Neutrophil (primary cell): ENCODE results near the gene WDTC1.

ENCODE experiments used
- H3K27ac ChIP-seq: fragments of 200-600 bp; sonication (generic); 2 replicates; pipeline ENCODE4 v1.5.1; 2016; ENCODE audit warnings: mild to moderate bottlenecking, moderate library complexity
- H3K27me3 ChIP-seq: fragments of 200-600 bp; sonication (generic); 2 replicates; pipeline ENCODE4 v1.6.0; 2016; ENCODE audit warnings: mild to moderate bottlenecking
- H3K36me3 ChIP-seq: fragments of 200-600 bp; sonication (generic); 2 replicates; pipeline ENCODE4 v1.5.1; 2017
- H3K4me1 ChIP-seq, 2 experiments: fragments of 200-600 bp in 1 of 2; sonication (generic) in 1 of 2; 1 replicate in 1 of 2; 2 replicates in 1 of 2; pipeline versions ENCODE4 v1.5.1 to v1.6.1; 2013 to 2016; ENCODE audit warnings: low read depth in 1 of 2, low read length in 1 of 2, mild to moderate bottlenecking in 1 of 2, moderate library complexity in 1 of 2; ENCODE audit not compliant: control insufficient read depth in 1 of 2, insufficient read depth in 1 of 2
- H3K4me3 ChIP-seq, 2 experiments: fragments of 200-600 bp in 1 of 2; sonication (generic) in 1 of 2; 1 replicate in 1 of 2; 2 replicates in 1 of 2; pipeline ENCODE4 v1.5.1; 2013 to 2016; ENCODE audit warnings: low read depth in 1 of 2, low read length in 1 of 2, mild to moderate bottlenecking in 1 of 2, moderate library complexity in 1 of 2
- H3K9me3 ChIP-seq: fragments of 200-600 bp; sonication (generic); 2 replicates; pipeline ENCODE4 v1.5.1; 2016
- TF ChIP-seq, protein P1 (sequence below): fragments of 200-600 bp; sonication (generic); IDR thresholded peaks from 2 replicates; pipeline ENCODE4 v1.5.1; 2016; ENCODE audit warnings: antibody characterized with exemption

The WDTC1 gene

DNA sequence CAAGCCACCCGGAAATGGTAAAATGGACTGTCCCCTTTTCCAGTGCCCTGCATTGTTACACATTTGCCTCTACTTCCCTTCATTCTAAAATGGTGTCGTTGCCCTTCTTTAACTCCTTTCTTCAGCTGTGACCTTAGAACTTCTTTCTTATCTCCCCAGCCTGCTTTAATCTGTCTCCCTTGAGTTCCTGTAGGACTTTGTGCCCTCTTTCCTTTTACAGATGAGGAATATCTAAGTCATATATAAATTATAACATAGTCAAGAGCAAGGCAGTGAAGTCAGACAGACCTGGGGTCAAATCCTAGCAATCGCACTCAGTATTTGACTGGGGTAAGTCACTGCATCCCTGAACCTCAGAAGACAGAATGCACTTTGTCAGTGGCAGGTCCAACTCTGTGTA, 56.1 kb downstream of the WDTC1 start:
- no peaks in the 10 kb centered on the region for H3K27me3 ChIP-seq
- no peak overlapping the region for H3K4me3 ChIP-seq
- TF ChIP-seq, protein P1, sequence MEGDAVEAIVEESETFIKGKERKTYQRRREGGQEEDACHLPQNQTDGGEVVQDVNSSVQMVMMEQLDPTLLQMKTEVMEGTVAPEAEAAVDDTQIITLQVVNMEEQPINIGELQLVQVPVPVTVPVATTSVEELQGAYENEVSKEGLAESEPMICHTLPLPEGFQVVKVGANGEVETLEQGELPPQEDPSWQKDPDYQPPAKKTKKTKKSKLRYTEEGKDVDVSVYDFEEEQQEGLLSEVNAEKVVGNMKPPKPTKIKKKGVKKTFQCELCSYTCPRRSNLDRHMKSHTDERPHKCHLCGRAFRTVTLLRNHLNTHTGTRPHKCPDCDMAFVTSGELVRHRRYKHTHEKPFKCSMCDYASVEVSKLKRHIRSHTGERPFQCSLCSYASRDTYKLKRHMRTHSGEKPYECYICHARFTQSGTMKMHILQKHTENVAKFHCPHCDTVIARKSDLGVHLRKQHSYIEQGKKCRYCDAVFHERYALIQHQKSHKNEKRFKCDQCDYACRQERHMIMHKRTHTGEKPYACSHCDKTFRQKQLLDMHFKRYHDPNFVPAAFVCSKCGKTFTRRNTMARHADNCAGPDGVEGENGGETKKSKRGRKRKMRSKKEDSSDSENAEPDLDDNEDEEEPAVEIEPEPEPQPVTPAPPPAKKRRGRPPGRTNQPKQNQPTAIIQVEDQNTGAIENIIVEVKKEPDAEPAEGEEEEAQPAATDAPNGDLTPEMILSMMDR: no peak
- H3K36me3 ChIP-seq: peaks cover 88% of the 10 kb centered on the region
- no peak overlapping the region for H3K27ac ChIP-seq
- H3K4me1 ChIP-seq: no peaks in the 10 kb centered on the region
- H3K9me3 ChIP-seq: no peaks in the 10 kb centered on the region

DNA sequence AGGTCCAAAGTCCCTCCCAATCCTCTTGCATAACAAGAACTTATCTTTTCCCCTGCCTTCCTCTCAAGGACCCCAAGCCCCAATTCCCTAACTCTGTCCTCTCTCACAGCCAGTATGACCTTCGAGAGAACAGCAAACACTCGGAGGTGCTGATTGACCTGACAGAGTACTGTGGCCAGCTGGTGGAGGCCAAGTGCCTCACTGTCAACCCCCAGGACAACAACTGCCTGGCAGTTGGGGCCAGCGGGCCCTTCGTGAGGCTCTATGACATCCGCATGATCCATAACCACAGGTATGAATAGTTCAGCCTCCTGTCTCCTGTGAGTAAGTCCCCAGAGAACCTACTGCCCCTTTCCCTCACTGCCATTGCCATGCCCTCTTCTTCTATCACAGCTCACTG, 57.7 kb downstream of the WDTC1 start:
- Histone ChIP-seq H3K27ac (no peak overlapping the region), H3K4me1 (no peaks in the 10 kb centered on the region), H3K36me3 (peaks cover 94% of the 10 kb centered on the region), H3K9me3 (no peaks in the 10 kb centered on the region), H3K4me3 (no peak overlapping the region), H3K27me3 (no peaks in the 10 kb centered on the region)
- TF ChIP-seq, protein P1: no peak

DNA sequence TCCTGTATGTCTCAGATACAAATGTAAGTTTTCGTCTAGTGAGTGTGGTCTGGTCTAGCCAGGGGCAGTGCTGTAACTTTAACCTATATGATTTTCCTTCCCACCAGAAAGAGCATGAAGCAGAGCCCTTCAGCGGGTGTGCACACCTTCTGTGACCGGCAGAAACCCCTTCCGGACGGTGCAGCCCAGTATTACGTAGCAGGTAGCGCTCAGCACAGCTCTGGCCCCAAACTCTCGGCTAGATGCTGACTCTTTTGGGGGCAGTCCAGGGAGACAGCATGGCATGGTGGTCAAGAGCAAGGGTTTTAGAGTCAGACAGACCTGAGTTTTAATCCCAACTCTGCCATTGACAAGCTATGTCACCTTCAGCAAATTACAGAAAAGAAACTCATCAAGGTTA, 59.5 kb downstream of the WDTC1 start:
- H3K4me3 ChIP-seq: no peak overlapping the region
- peaks cover 98% of the 10 kb centered on the region for H3K36me3 ChIP-seq
- H3K9me3 ChIP-seq: no peaks in the 10 kb centered on the region
- no peaks in the 10 kb centered on the region for H3K4me1 ChIP-seq
- H3K27me3 ChIP-seq: no peaks in the 10 kb centered on the region
- H3K27ac ChIP-seq: no peak overlapping the region
- TF ChIP-seq, protein P1: no peak

- TF ChIP-seq, protein P1: peak; percentile 75
- peaks cover 100% of the 10 kb centered on the region for H3K36me3 ChIP-seq
Observed at GRCh38 chr1:27296773-27297291, 62.4 kb downstream of the WDTC1 start.

DNA sequence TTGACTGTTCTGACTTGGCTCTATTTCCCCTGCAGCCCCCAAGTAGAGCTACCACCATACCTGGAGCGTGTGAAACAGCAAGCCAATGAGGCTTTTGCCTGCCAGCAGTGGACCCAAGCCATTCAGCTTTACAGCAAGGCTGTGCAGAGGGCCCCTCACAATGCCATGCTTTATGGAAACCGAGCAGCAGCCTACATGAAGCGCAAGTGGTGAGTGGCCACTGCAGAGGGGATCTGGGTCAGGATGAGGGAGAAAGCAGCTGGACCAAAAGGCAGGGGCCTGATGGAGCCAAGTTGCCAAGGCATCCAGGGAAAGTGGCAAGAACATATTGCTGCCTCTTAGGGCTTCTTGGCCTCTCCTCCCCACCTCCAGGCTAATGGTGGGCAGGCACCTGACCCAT, 63.5 kb downstream of the WDTC1 start:
- H3K4me3 ChIP-seq: no peak overlapping the region
- H3K4me1 ChIP-seq: peaks cover 0 to 4% of the 10 kb centered on the region in 2 experiments
- H3K36me3 ChIP-seq: peaks cover 100% of the 10 kb centered on the region
- no peaks in the 10 kb centered on the region for H3K9me3 ChIP-seq
- TF ChIP-seq, protein P1: no peak
- no peaks in the 10 kb centered on the region for H3K27me3 ChIP-seq
- H3K27ac ChIP-seq: no peak overlapping the region

More at GRCh38 chr1:27296773-27297291, 62.4 kb downstream of the WDTC1 start:
- Histone ChIP-seq H3K9me3 (no peaks in the 10 kb centered on the region), H3K27me3 (no peaks in the 10 kb centered on the region), H3K27ac (no peak overlapping the region), H3K4me1 (peaks cover 0 to 4% of the 10 kb centered on the region in 2 experiments), H3K4me3 (no peak overlapping the region)
